Measurements from ENCODE around the gene STAT4.

The STAT4 gene

GRCh38 chr2:191003405-191004309 lies 147.1 kb downstream of the STAT4 start:
- H3K4me3 ChIP-seq (replicated peaks; ENCODE audit: low read depth, low read length): no peak overlapping the region
- DNase-seq (ENCODE audit: low read depth): no peak
- no peak for TF ChIP-seq CTCF (IDR thresholded peaks at IDR 0.05; ENCODE audit: low read length, missing control alignments)

GRCh38 chr2:191001624-191002023 lies 149.2 kb downstream of the STAT4 start:
- DNase-seq (ENCODE audit: low read depth): no peak
- TF ChIP-seq CTCF (IDR thresholded peaks at IDR 0.05; ENCODE audit: low read length, missing control alignments): no peak
- no peak overlapping the region for H3K4me3 ChIP-seq (replicated peaks; ENCODE audit: low read depth, low read length)

- H3K4me3 ChIP-seq (replicated peaks; ENCODE audit: low read depth, low read length): no peak overlapping the region
- no peak for DNase-seq (ENCODE audit: low read depth)
- TF ChIP-seq CTCF (IDR thresholded peaks at IDR 0.05; ENCODE audit: low read length, missing control alignments): no peak
Observed at GRCh38 chr2:191001032-191001431, 149.8 kb downstream of the STAT4 start.

- DNase-seq (ENCODE audit: low read depth): no peak
- no peak overlapping the region for H3K4me3 ChIP-seq (replicated peaks; ENCODE audit: low read depth, low read length)
- TF ChIP-seq CTCF (IDR thresholded peaks at IDR 0.05; ENCODE audit: low read length, missing control alignments): no peak
Observed at GRCh38 chr2:190999949-191000665, 150.7 kb downstream of the STAT4 start.

GRCh38 chr2:190999058-190999457 lies 151.7 kb downstream of the STAT4 start:
- DNase-seq (ENCODE audit: low read depth): no peak
- no peak overlapping the region for H3K4me3 ChIP-seq (replicated peaks; ENCODE audit: low read depth, low read length)
- no peak for TF ChIP-seq CTCF (IDR thresholded peaks at IDR 0.05; ENCODE audit: low read length, missing control alignments)

GRCh38 chr2:190997526-190998113 lies 153.2 kb downstream of the STAT4 start:
- no peak overlapping the region for H3K4me3 ChIP-seq (replicated peaks; ENCODE audit: low read depth, low read length)
- TF ChIP-seq CTCF (IDR thresholded peaks at IDR 0.05; ENCODE audit: low read length, missing control alignments): no peak
- no peak for DNase-seq (ENCODE audit: low read depth)

Measured in fibroblast of pulmonary artery (primary cell).